CD14-positive monocyte (primary cell): ENCODE data around the gene CDH4. TPM values are rescaled to one million over a fixed set of nuclear protein-coding genes. Genes with fewer than 3 reads are reported as not detected.

Source experiments
- DNase-seq, 3 donors: peaks; one replicate each; pipeline ENCODE4 v3.0.0-alpha.2; 2011 to 2022
- H2AFZ ChIP-seq: 2 replicates; pipeline ENCODE4 v1.6.0; 2012; ENCODE audit warnings: mild to moderate bottlenecking, low read depth, low read length, inconsistent platforms; ENCODE audit not compliant: insufficient read depth, poor library complexity, severe bottlenecking
- H3K27ac ChIP-seq, 2 donors: 1 replicate in 1 of 2; 2 replicates in 1 of 2; pipeline ENCODE4 v1.5.1; 2012 to 2013; ENCODE audit warnings: low read length in 2 of 2, control low read depth in 1 of 2, inconsistent platforms in 1 of 2, low read depth in 1 of 2, mild to moderate bottlenecking in 1 of 2
- H3K27me3 ChIP-seq, 2 donors: one replicate each; pipeline versions ENCODE4 v1.6.0 to v1.6.1; 2011 to 2013; ENCODE audit warnings: low read length in 2 of 2; ENCODE audit not compliant: control insufficient read depth in 2 of 2, insufficient read depth in 2 of 2
- H3K36me3 ChIP-seq, 2 donors: replicated peaks in 1 of 2; 1 replicate in 1 of 2; 2 replicates in 1 of 2; pipeline versions ENCODE4 v1.5.1 to v1.6.1; 2012 to 2013; ENCODE audit warnings: low read length in 2 of 2, control low read depth in 1 of 2, inconsistent platforms in 1 of 2, mild to moderate bottlenecking in 1 of 2; ENCODE audit not compliant: insufficient read depth in 2 of 2, control insufficient read depth in 1 of 2
- H3K4me1 ChIP-seq, 2 donors: 1 replicate in 1 of 2; 2 replicates in 1 of 2; pipeline versions ENCODE4 v1.5.1 to v1.6.1; 2012 to 2013; ENCODE audit warnings: low read length in 2 of 2, control low read depth in 1 of 2, inconsistent platforms in 1 of 2, mild to moderate bottlenecking in 1 of 2, moderate library complexity in 1 of 2; ENCODE audit not compliant: insufficient read depth in 2 of 2, control insufficient read depth in 1 of 2
- H3K4me2 ChIP-seq: replicated peaks from 2 replicates; pipeline ENCODE3; 2012; ENCODE audit warnings: low read length, moderate library complexity, mild to moderate bottlenecking; ENCODE audit not compliant: poor library complexity, severe bottlenecking; ENCODE audit errors: extremely low read depth
- H3K4me3 ChIP-seq, 3 experiments: fragments of 200-600 bp in 1 of 3; sonication (generic) in 1 of 3; replicated peaks in 1 of 3; 1 replicate in 2 of 3; 2 replicates in 1 of 3; pipeline ENCODE4 v1.5.1; 2011 to 2013; ENCODE audit warnings: low read length in 3 of 3, mild to moderate bottlenecking in 3 of 3, control low read depth in 2 of 3, low read depth in 2 of 3, inconsistent platforms in 1 of 3, moderate library complexity in 1 of 3
- H3K79me2 ChIP-seq: 2 replicates; pipeline ENCODE4 v1.6.0; 2012; ENCODE audit warnings: mild to moderate bottlenecking, control low read depth, inconsistent platforms, low read length, moderate library complexity; ENCODE audit not compliant: insufficient read depth
- H3K9ac ChIP-seq: 2 replicates; pipeline ENCODE4 v1.6.0; 2017; ENCODE audit warnings: low read length, mild to moderate bottlenecking; ENCODE audit not compliant: insufficient read depth, poor library complexity, severe bottlenecking
- H3K9me3 ChIP-seq, 2 donors: replicated peaks in 1 of 2; 1 replicate in 1 of 2; 2 replicates in 1 of 2; pipeline versions ENCODE4 v1.5.1 to v1.6.1; 2012 to 2013; ENCODE audit warnings: low read length in 2 of 2, control low read depth in 1 of 2; ENCODE audit not compliant: control insufficient read depth in 1 of 2, insufficient read depth in 1 of 2
- H4K20me1 ChIP-seq: 2 replicates; pipeline ENCODE4 v1.6.0; 2012; ENCODE audit warnings: mild to moderate bottlenecking, low read length, control low read depth, moderate library complexity; ENCODE audit not compliant: insufficient read depth
- H3K27ac Mint-ChIP-seq, 7 donors: one replicate each; pipeline ENCODE4 v1.8.0; 2020; ENCODE audit warnings: mild to moderate bottlenecking in 7 of 7, mixed read lengths in 7 of 7, moderate library complexity in 6 of 7, inconsistent platforms in 2 of 7
- H3K27me3 Mint-ChIP-seq, 3 donors: one replicate each; pipeline ENCODE4 v1.8.0; 2021 to 2022; ENCODE audit warnings: low read depth in 3 of 3, mild to moderate bottlenecking in 3 of 3, mixed read lengths in 3 of 3, moderate library complexity in 3 of 3, inconsistent platforms in 1 of 3
- H3K36me3 Mint-ChIP-seq, 2 donors: one replicate each; pipeline ENCODE4 v1.8.0; 2020; ENCODE audit warnings: mixed read lengths in 2 of 2, inconsistent platforms in 1 of 2, mild to moderate bottlenecking in 1 of 2
- H3K4me1 Mint-ChIP-seq: one replicate; pipeline ENCODE4 v1.8.0; 2020; ENCODE audit warnings: mild to moderate bottlenecking, mixed read lengths
- H3K4me3 Mint-ChIP-seq, 2 donors: one replicate each; pipeline ENCODE4 v1.8.0; 2020; ENCODE audit warnings: mild to moderate bottlenecking in 2 of 2, mixed read lengths in 2 of 2, moderate library complexity in 1 of 2
- H3K9me3 Mint-ChIP-seq, 7 donors: one replicate each; pipeline ENCODE4 v1.8.0; 2020 to 2022; ENCODE audit warnings: mixed read lengths in 7 of 7, mild to moderate bottlenecking in 6 of 7, moderate library complexity in 6 of 7, inconsistent platforms in 2 of 7
- CTCF ChIP-seq: fragments of 200-600 bp; IDR thresholded peaks from one replicate; pipeline ENCODE4 v1.8.0; 2022; ENCODE audit warnings: antibody characterized with exemption, mild to moderate bottlenecking
- WGBS: methylation state at CpG from one replicate; pipeline ENCODE4 v1.1.5; 2013; ENCODE audit warnings: missing lambda C conversion rate; ENCODE audit not compliant: insufficient coverage; 5-methylcytosine and 5-hydroxymethylcytosine counted together
- intact Hi-C, 2 donors: fragments of 100-400 bp; cut with micrococcal nuclease; formaldehyde crosslinking; loops; one replicate each; pipeline versions ENCODE4 v1.15.0 to v1.15.1; 2023
- polyA plus RNA-seq, 3 donors: library from polyadenylated mRNA; depleted of rRNA in 1 of 3; unstranded in 2 of 3; stranded (reverse) in 1 of 3; fragments of 300-500 nt in 2 of 3; fragments of >200 nt in 1 of 3; fragmentation: Illumina TruSeq in 2 of 3; gene quantifications; 1 replicate in 2 of 3; 2 replicates in 1 of 3; pipeline ENCODE4 v1.2.3, GENCODE V29; 2012 to 2021

Gene CDH4
- polyA plus RNA-seq, 3 donors: not detected

DNA sequence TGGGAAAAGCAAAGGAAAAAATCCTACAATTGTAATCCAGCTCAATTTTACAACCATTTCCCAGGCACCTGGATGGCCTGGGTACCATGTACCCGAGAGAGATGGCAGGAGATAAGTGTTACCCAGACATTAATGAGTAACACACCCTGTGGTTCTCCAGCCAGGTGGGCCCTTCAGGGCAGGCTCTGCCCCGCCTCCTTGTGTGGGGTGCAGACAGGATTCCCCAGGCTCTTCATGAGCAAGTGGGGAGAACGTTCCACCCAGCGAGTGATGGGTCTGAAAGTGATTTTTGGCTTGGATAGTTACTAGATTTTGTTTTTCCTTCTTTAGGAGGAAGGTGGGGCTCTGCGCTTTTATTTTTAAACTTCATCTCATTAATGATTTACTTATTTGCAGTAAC, 569.7 kb downstream of the CDH4 start:
- no peak for TF ChIP-seq CTCF
- Histone ChIP-seq H4K20me1 (no peaks in the 10 kb centered on the region), H3K9me3 (peaks cover 5 to 81% of the 10 kb centered on the region in 2 donors), H3K27ac (no peak overlapping the region), H2AFZ (no peak overlapping the region), H3K27me3 (no peaks in the 10 kb centered on the region), H3K4me3 (no peak overlapping the region), H3K9ac (no peak overlapping the region), H3K79me2 (no peaks in the 10 kb centered on the region), H3K4me2 (no peak overlapping the region), H3K4me1 (no peaks in the 10 kb centered on the region), H3K36me3 (no peaks in the 10 kb centered on the region)
- H3K36me3 Mint-ChIP-seq: no peaks in the 10 kb centered on the region
- peaks cover 0 to 2% (median 1%) of the 10 kb centered on the region in 3 donors for H3K27me3 Mint-ChIP-seq
- H3K9me3 Mint-ChIP-seq: peaks cover 5 to 48% (median 30%) of the 10 kb centered on the region in 7 donors
- H3K4me3 Mint-ChIP-seq: no peak overlapping the region
- WGBS: no CpG with 5 or more reads among the region's 5 CpGs
- no peak overlapping the region for H3K27ac Mint-ChIP-seq
- H3K4me1 Mint-ChIP-seq: no peaks in the 10 kb centered on the region
- intact Hi-C loops: no loop called here
- DNase-seq: no peak

DNA sequence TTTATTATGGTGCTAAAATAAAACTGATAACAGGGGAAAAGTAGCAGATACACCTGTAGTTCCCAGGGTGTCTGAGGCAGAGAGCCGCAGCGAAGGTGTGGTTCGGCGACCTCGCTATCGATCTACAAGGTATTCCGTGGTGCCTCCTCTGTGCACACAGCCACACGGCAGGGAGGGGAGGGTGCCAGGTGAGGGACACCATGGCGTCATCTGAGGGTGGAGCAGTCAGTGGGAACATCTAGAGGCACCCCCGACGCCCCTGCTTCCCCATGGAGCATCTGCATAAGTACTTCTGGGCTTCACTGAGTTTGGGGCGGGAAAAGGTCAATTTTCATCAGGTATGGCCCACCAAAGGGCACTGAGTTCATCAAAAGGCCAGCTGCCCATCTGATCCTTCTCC, 570.3 kb downstream of the CDH4 start:
- no peak for TF ChIP-seq CTCF
- intact Hi-C loops: no loop called here
- 96% methylated on average over 12 of the region's 12 CpGs for WGBS
- Histone ChIP-seq H3K27ac (no peak overlapping the region), H3K4me2 (no peak overlapping the region), H3K4me1 (no peaks in the 10 kb centered on the region), H3K9ac (no peak overlapping the region), H4K20me1 (no peaks in the 10 kb centered on the region), H3K27me3 (no peaks in the 10 kb centered on the region), H3K9me3 (peaks cover 5 to 74% of the 10 kb centered on the region in 2 donors), H3K36me3 (no peaks in the 10 kb centered on the region), H3K4me3 (no peak overlapping the region), H2AFZ (no peak overlapping the region), H3K79me2 (no peaks in the 10 kb centered on the region)
- no peaks in the 10 kb centered on the region for H3K4me1 Mint-ChIP-seq
- no peaks in the 10 kb centered on the region for H3K36me3 Mint-ChIP-seq
- H3K27me3 Mint-ChIP-seq: peaks cover 0 to 2% (median 1%) of the 10 kb centered on the region in 3 donors
- H3K27ac Mint-ChIP-seq: no peak overlapping the region
- no peak for DNase-seq
- H3K9me3 Mint-ChIP-seq: peaks cover 5 to 51% (median 29%) of the 10 kb centered on the region in 7 donors
- H3K4me3 Mint-ChIP-seq: no peak overlapping the region
